ENCODE data around the gene RBM24. TPM values are rescaled to one million over a fixed set of nuclear protein-coding genes. Genes with fewer than 3 reads are reported as not detected.

Gene RBM24
- total and polyA plus RNA-seq, 2 experiments from 2014 or later: 0.29 to 0.97 TPM

DNA sequence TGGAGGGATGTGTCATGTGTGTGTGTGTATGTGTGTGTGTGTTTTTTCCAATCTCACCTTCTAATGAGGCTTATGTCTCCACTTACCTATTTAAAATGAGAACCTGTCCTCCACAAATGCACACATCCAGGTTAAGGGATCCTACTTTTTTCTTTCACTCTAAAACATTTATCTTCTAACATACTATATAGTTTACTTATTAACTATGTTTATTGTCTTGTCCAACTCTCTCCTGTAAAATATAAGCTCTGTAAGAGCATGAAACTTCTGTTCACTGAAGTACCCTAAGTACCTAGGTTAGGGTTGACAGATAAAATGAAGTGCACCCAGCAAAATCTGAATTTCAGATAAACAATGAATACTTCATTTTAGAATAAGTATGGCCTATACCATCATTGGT, 29.2 kb upstream of the RBM24 start:
- DNase-seq (ENCODE audit: low spot score): no peak
- TF ChIP-seq EZH2 (IDR thresholded peaks at IDR 0.05; ENCODE audit: borderline replicate concordance) (no peak), EZH2phosphoT487 (IDR thresholded peaks at IDR 0.05; ENCODE audit: low read depth, severe bottlenecking, unreplicated experiment) (no peak)
- TF ChIP-seq, protein P1, sequence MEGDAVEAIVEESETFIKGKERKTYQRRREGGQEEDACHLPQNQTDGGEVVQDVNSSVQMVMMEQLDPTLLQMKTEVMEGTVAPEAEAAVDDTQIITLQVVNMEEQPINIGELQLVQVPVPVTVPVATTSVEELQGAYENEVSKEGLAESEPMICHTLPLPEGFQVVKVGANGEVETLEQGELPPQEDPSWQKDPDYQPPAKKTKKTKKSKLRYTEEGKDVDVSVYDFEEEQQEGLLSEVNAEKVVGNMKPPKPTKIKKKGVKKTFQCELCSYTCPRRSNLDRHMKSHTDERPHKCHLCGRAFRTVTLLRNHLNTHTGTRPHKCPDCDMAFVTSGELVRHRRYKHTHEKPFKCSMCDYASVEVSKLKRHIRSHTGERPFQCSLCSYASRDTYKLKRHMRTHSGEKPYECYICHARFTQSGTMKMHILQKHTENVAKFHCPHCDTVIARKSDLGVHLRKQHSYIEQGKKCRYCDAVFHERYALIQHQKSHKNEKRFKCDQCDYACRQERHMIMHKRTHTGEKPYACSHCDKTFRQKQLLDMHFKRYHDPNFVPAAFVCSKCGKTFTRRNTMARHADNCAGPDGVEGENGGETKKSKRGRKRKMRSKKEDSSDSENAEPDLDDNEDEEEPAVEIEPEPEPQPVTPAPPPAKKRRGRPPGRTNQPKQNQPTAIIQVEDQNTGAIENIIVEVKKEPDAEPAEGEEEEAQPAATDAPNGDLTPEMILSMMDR (IDR thresholded peaks at IDR 0.05; ENCODE audit: poor library complexity): no peak
- H3K4me2 ChIP-seq: no peak overlapping the region
- no peaks in the 10 kb centered on the region for H3K9me2 ChIP-seq (replicated peaks; ENCODE audit: insufficient read depth)
- H3K36me3 ChIP-seq (replicated peaks; ENCODE audit: insufficient read depth, low read depth): no peaks in the 10 kb centered on the region
- no peak overlapping the region for H2AFZ ChIP-seq
- H3K4me3 ChIP-seq: no peak overlapping the region
- no peaks in the 10 kb centered on the region for H4K20me1 ChIP-seq (ENCODE audit: insufficient read depth, poor library complexity, severe bottlenecking)
- no peaks in the 10 kb centered on the region for H3K79me2 ChIP-seq
- H3K4me1 ChIP-seq (ENCODE audit: insufficient read depth): no peaks in the 10 kb centered on the region
- no peak overlapping the region for H3K27ac ChIP-seq
- H3K27me3 ChIP-seq: no peaks in the 10 kb centered on the region
- no peaks in the 10 kb centered on the region for H3K9me3 ChIP-seq (ENCODE audit: low read depth)

DNA sequence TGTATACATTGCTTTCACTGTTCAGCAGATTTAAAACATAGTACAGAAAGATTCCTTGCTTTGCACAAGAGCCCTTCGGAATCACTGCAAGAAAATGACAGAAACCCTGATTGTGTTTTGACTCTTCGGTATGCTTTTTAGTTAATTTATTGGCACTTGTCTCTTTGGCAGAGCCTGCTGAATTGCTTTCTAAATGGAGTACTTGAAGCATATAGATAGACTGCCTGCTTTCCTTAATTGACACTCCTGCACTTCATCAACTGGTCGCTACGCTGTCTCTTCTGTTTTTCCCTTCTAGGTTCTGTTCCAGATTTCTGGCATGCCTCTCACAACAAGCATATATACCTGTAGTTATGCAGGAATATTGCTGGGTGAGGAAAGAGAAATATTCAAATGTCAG, 22.4 kb upstream of the RBM24 start:
- no peaks in the 10 kb centered on the region for H4K20me1 ChIP-seq (ENCODE audit: insufficient read depth, poor library complexity, severe bottlenecking)
- no peaks in the 10 kb centered on the region for H3K27me3 ChIP-seq
- no peaks in the 10 kb centered on the region for H3K79me2 ChIP-seq
- no peak overlapping the region for H2AFZ ChIP-seq
- no peak for DNase-seq (ENCODE audit: low spot score)
- no peak overlapping the region for H3K27ac ChIP-seq
- 66% methylated on average over 4 of the region's 4 CpGs for WGBS (ENCODE audit: low lambda C conversion rate, missing lambda C conversion rate)
- TF ChIP-seq, protein P1 (IDR thresholded peaks at IDR 0.05; ENCODE audit: poor library complexity): no peak
- no peak for TF ChIP-seq EZH2 (IDR thresholded peaks at IDR 0.05; ENCODE audit: borderline replicate concordance)
- no peak for TF ChIP-seq EZH2phosphoT487 (IDR thresholded peaks at IDR 0.05; ENCODE audit: low read depth, severe bottlenecking, unreplicated experiment)
- no peaks in the 10 kb centered on the region for H3K4me1 ChIP-seq (ENCODE audit: insufficient read depth)
- no peaks in the 10 kb centered on the region for H3K36me3 ChIP-seq (replicated peaks; ENCODE audit: insufficient read depth, low read depth)
- no peaks in the 10 kb centered on the region for H3K9me3 ChIP-seq (ENCODE audit: low read depth)
- H3K9me2 ChIP-seq (replicated peaks; ENCODE audit: insufficient read depth): no peaks in the 10 kb centered on the region
- H3K4me3 ChIP-seq: no peak overlapping the region
- no peak overlapping the region for H3K4me2 ChIP-seq

DNA sequence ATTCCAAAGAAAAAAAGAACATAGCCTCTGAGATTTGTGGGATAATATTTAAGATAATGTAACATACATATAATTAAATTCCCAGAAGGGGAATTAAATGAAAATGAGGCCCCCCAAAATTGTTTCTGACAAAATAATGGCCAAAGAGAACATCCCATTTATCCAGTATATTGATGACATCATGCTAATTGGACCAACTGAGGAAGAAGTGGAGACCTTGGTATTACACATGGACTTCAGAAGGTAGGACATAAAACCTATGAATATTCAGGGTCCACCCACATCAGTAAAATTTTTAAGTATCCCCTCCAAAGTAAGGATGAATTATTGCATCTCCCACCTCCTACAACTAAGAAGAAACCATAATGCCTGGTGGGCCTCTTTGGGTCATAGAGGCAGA, 15.6 kb upstream of the RBM24 start:
- H3K4me1 ChIP-seq (ENCODE audit: insufficient read depth): no peaks in the 10 kb centered on the region
- H3K79me2 ChIP-seq: no peaks in the 10 kb centered on the region
- H3K4me2 ChIP-seq: no peak overlapping the region
- H4K20me1 ChIP-seq (ENCODE audit: insufficient read depth, poor library complexity, severe bottlenecking): no peaks in the 10 kb centered on the region
- no peaks in the 10 kb centered on the region for H3K27me3 ChIP-seq
- TF ChIP-seq, protein P1 (IDR thresholded peaks at IDR 0.05; ENCODE audit: poor library complexity): no peak
- TF ChIP-seq EZH2phosphoT487 (IDR thresholded peaks at IDR 0.05; ENCODE audit: low read depth, severe bottlenecking, unreplicated experiment) (no peak), EZH2 (IDR thresholded peaks at IDR 0.05; ENCODE audit: borderline replicate concordance) (no peak)
- H3K4me3 ChIP-seq: no peak overlapping the region
- H2AFZ ChIP-seq: no peak overlapping the region
- no peak for DNase-seq (ENCODE audit: low spot score)
- H3K36me3 ChIP-seq (replicated peaks; ENCODE audit: insufficient read depth, low read depth): no peaks in the 10 kb centered on the region
- no peaks in the 10 kb centered on the region for H3K9me3 ChIP-seq (ENCODE audit: low read depth)
- no peak overlapping the region for H3K27ac ChIP-seq
- H3K9me2 ChIP-seq (replicated peaks; ENCODE audit: insufficient read depth): no peaks in the 10 kb centered on the region

DNA sequence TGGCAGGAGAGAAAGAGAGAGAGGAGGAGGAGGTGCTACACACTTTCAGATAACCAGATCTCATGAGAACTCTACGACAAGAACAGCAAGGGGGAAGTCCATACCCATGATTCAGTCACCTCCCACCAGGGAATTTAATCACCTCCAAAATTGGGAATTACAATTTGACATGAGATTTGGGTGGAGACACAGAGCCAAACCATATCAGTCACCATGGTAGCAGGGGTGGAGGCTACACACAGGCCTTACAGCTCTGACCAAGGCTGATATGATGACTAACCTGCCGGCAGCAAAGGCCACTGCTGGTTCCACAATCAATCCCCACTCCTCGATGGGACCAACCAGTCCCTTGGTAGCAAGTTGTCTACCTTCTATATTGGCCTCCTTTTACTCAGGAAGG, 13.6 kb upstream of the RBM24 start:
- 91% methylated on average over 3 of the region's 3 CpGs for WGBS (ENCODE audit: low lambda C conversion rate, missing lambda C conversion rate)
- H3K27ac ChIP-seq: no peak overlapping the region
- no peaks in the 10 kb centered on the region for H3K9me2 ChIP-seq (replicated peaks; ENCODE audit: insufficient read depth)
- no peak for DNase-seq (ENCODE audit: low spot score)
- TF ChIP-seq EZH2 (IDR thresholded peaks at IDR 0.05; ENCODE audit: borderline replicate concordance) (no peak), EZH2phosphoT487 (IDR thresholded peaks at IDR 0.05; ENCODE audit: low read depth, severe bottlenecking, unreplicated experiment) (no peak)
- H3K4me1 ChIP-seq (ENCODE audit: insufficient read depth): no peaks in the 10 kb centered on the region
- no peaks in the 10 kb centered on the region for H3K79me2 ChIP-seq
- no peak overlapping the region for H3K4me3 ChIP-seq
- no peaks in the 10 kb centered on the region for H3K9me3 ChIP-seq (ENCODE audit: low read depth)
- H3K36me3 ChIP-seq (replicated peaks; ENCODE audit: insufficient read depth, low read depth): no peaks in the 10 kb centered on the region
- H2AFZ ChIP-seq: no peak overlapping the region
- H3K27me3 ChIP-seq: no peaks in the 10 kb centered on the region
- no peak overlapping the region for H3K4me2 ChIP-seq
- H4K20me1 ChIP-seq (ENCODE audit: insufficient read depth, poor library complexity, severe bottlenecking): no peaks in the 10 kb centered on the region
